Hematopoietic multipotent progenitor cell treated with erythropoietin and hydrocortisone succinate and interleukin-3 and kit ligand, for 17 days (in vitro differentiated cells): ENCODE results near the gene CNGB1.

Source experiments
- DNase-seq: peaks from one replicate; pipeline ENCODE4 v3.0.0-alpha.2; 2015; ENCODE audit warnings: low spot score

The CNGB1 gene

GRCh38 chr16:57972306-57972705 is 1.4 kb upstream of the CNGB1 start:
- no peak for DNase-seq

- DNase-seq: no peak
Observed at GRCh38 chr16:57971848-57972247, 920 bp upstream of the CNGB1 start.

GRCh38 chr16:57970319-57970718 is 609 bp downstream of the CNGB1 start:
- DNase-seq: no peak

- DNase-seq: no peak
Observed at GRCh38 chr16:57969451-57970123, 1.3 kb downstream of the CNGB1 start.

- DNase-seq: no peak
Observed at GRCh38 chr16:57967916-57968315, 3.0 kb downstream of the CNGB1 start.

- DNase-seq: no peak
Observed at GRCh38 chr16:57966986-57967385, 3.9 kb downstream of the CNGB1 start.

GRCh38 chr16:57966204-57966771 is 4.6 kb downstream of the CNGB1 start:
- DNase-seq: peak; percentile 7

GRCh38 chr16:57964157-57964700 is 6.7 kb downstream of the CNGB1 start:
- no peak for DNase-seq

- DNase-seq: no peak
Observed at GRCh38 chr16:57962756-57963155, 8.2 kb downstream of the CNGB1 start.

- DNase-seq: no peak
Observed at GRCh38 chr16:57962046-57962445, 8.9 kb downstream of the CNGB1 start.

GRCh38 chr16:57961538-57961937 is 9.4 kb downstream of the CNGB1 start:
- DNase-seq: no peak

- DNase-seq: no peak
Observed at GRCh38 chr16:57960826-57961472, 10.0 kb downstream of the CNGB1 start.

- DNase-seq: no peak
Observed at GRCh38 chr16:57960310-57960709, 10.6 kb downstream of the CNGB1 start.

GRCh38 chr16:57959804-57960203 is 11.1 kb downstream of the CNGB1 start:
- no peak for DNase-seq

GRCh38 chr16:57959121-57959520 is 11.8 kb downstream of the CNGB1 start:
- DNase-seq: no peak

- DNase-seq: no peak
Observed at GRCh38 chr16:57958544-57958943, 12.4 kb downstream of the CNGB1 start.

- DNase-seq: no peak
Observed at GRCh38 chr16:57957673-57958392, 13.1 kb downstream of the CNGB1 start.

- no peak for DNase-seq
Observed at GRCh38 chr16:57956924-57957672, 13.8 kb downstream of the CNGB1 start.

- no peak for DNase-seq
Observed at GRCh38 chr16:57956270-57956808, 14.6 kb downstream of the CNGB1 start.

- DNase-seq: no peak
Observed at GRCh38 chr16:57955572-57956188, 15.2 kb downstream of the CNGB1 start.

GRCh38 chr16:57953857-57954256 is 17.1 kb downstream of the CNGB1 start:
- DNase-seq: no peak
